Suppressor macrophage treated with lipopolysaccharide for 4 hours (primary cell): ENCODE measurements around the gene ATL3.
"Not testable (repeated sequence)": the region's sequence is repeated elsewhere in the genome, so short reads cannot be mapped to it uniquely, and the experiment has no call there.

Experiments used
- DNase-seq: peaks from one replicate; pipeline ENCODE4 v3.0.0-alpha.2; 2020

ATL3 gene

GRCh38 chr11:63681321-63682065 lies 10.3 kb upstream of the ATL3 start, which contains the start of gene RTN3:
Gene RTN3, plus strand, starts transcription at chr11:63681500. Its CDS starts 137 bp downstream, at chr11:63681637.
- peak; percentile 100 for DNase-seq

- DNase-seq: no peak
These were observed 9.7 kb upstream of the ATL3 start for GRCh38 chr11:63680834-63681320.

- no peak for DNase-seq
These were observed 2.4 kb upstream of the ATL3 start for GRCh38 chr11:63673579-63673978.

- DNase-seq: no peak
These were observed 1.9 kb upstream of the ATL3 start for GRCh38 chr11:63672936-63673539.

GRCh38 chr11:63672156-63672463 lies 934 bp upstream of the ATL3 start:
- DNase-seq: no peak

- DNase-seq: peak; percentile 76
These were observed 499 bp downstream of the ATL3 start for GRCh38 chr11:63670433-63671321.

- DNase-seq: no peak
These were observed 1.1 kb downstream of the ATL3 start for GRCh38 chr11:63670096-63670432.

GRCh38 chr11:63667995-63668795 lies 3.0 kb downstream of the ATL3 start:
- DNase-seq: peak; percentile 12

GRCh38 chr11:63666874-63667273 lies 4.3 kb downstream of the ATL3 start:
- DNase-seq: no peak

GRCh38 chr11:63663809-63664208 lies 7.4 kb downstream of the ATL3 start:
- DNase-seq: no peak

- no peak for DNase-seq
These were observed 10.2 kb downstream of the ATL3 start for GRCh38 chr11:63660972-63661371.

GRCh38 chr11:63652671-63653070 lies 18.5 kb downstream of the ATL3 start:
- no peak for DNase-seq

GRCh38 chr11:63643205-63643604 lies 28.0 kb downstream of the ATL3 start:
- DNase-seq: no peak

GRCh38 chr11:63641727-63642126 lies 29.4 kb downstream of the ATL3 start:
- peak; percentile 18 for DNase-seq

GRCh38 chr11:63639199-63639832 lies 31.9 kb downstream of the ATL3 start:
- peak; percentile 22 for DNase-seq

- DNase-seq: not testable (repeated sequence)
These were observed 32.7 kb downstream of the ATL3 start for GRCh38 chr11:63638436-63638835.

- DNase-seq: peak; percentile 76
These were observed 35.3 kb downstream of the ATL3 start for GRCh38 chr11:63635762-63636465.

- DNase-seq: no peak
These were observed 41.8 kb downstream of the ATL3 start for GRCh38 chr11:63629426-63629825.

- DNase-seq: no peak
These were observed 47.5 kb downstream of the ATL3 start for GRCh38 chr11:63623513-63624140.

- no peak for DNase-seq
These were observed 48.9 kb downstream of the ATL3 start for GRCh38 chr11:63622323-63622722.

- DNase-seq: peak; percentile 93
These were observed 50.1 kb downstream of the ATL3 start for GRCh38 chr11:63621071-63621470.
